LNCaP clone FGC (cell line): ENCODE data around the gene KLF1.
A peak's percentile ranks its signal among the peaks of the same experiment; 100 is the strongest.
"Not testable (repeated sequence)": the region's sequence is repeated elsewhere in the genome, so short reads cannot be mapped to it uniquely, and the experiment has no call there.

Experiments used
- DNase-seq: peaks from one replicate; pipeline ENCODE4 v3.0.0-alpha.2; 2011; ENCODE audit warnings: low read depth
- H3K4me3 ChIP-seq: 2 replicates; pipeline ENCODE4 v1.5.1; 2011; ENCODE audit warnings: mild to moderate bottlenecking, low read depth, low read length, control low read depth
- CTCF ChIP-seq: IDR thresholded peaks from 2 replicates; pipeline ENCODE4 v1.5.1; 2012; ENCODE audit warnings: mild to moderate bottlenecking; ENCODE audit not compliant: control insufficient read depth, insufficient read depth; ENCODE audit errors: extremely low read depth

The KLF1 gene

GRCh38 chr19:12924621-12925310 lies 37.8 kb upstream of the KLF1 start:
- DNase-seq: no peak
- TF ChIP-seq CTCF: no peak
- no peak overlapping the region for H3K4me3 ChIP-seq

- H3K4me3 ChIP-seq: no peak overlapping the region
- DNase-seq: no peak
- no peak for TF ChIP-seq CTCF
Observed at GRCh38 chr19:12922959-12923358, 36.0 kb upstream of the KLF1 start.

GRCh38 chr19:12921047-12921446 lies 34.0 kb upstream of the KLF1 start:
- no peak overlapping the region for H3K4me3 ChIP-seq
- no peak for TF ChIP-seq CTCF
- DNase-seq: no peak

GRCh38 chr19:12918253-12918652 lies 31.3 kb upstream of the KLF1 start:
- no peak overlapping the region for H3K4me3 ChIP-seq
- no peak for TF ChIP-seq CTCF
- no peak for DNase-seq

- DNase-seq, H3K4me3 ChIP-seq: not testable (repeated sequence)
Observed at GRCh38 chr19:12915860-12916259, 28.9 kb upstream of the KLF1 start.

- no peak for DNase-seq
- no peak for TF ChIP-seq CTCF
- no peak overlapping the region for H3K4me3 ChIP-seq
Observed at GRCh38 chr19:12913851-12914690, 27.1 kb upstream of the KLF1 start.

- peak; percentile 81 for DNase-seq
- no peak overlapping the region for H3K4me3 ChIP-seq
- TF ChIP-seq CTCF: no peak
Observed at GRCh38 chr19:12913011-12913561, 26.1 kb upstream of the KLF1 start.
